GM21381 (cell line): ENCODE measurements around the gene ZNF532.
"Not testable (repeated sequence)": the region's sequence is repeated elsewhere in the genome, so short reads cannot be mapped to it uniquely, and the experiment has no call there.

Experiments
- ATAC-seq: cut with Tn5 transposase; IDR thresholded peaks from one replicate; pipeline ENCODE4 v1.9.1; 2021; ENCODE audit warnings: mild to moderate bottlenecking, moderate library complexity; ENCODE audit not compliant: unreplicated experiment

Gene ZNF532

DNA sequence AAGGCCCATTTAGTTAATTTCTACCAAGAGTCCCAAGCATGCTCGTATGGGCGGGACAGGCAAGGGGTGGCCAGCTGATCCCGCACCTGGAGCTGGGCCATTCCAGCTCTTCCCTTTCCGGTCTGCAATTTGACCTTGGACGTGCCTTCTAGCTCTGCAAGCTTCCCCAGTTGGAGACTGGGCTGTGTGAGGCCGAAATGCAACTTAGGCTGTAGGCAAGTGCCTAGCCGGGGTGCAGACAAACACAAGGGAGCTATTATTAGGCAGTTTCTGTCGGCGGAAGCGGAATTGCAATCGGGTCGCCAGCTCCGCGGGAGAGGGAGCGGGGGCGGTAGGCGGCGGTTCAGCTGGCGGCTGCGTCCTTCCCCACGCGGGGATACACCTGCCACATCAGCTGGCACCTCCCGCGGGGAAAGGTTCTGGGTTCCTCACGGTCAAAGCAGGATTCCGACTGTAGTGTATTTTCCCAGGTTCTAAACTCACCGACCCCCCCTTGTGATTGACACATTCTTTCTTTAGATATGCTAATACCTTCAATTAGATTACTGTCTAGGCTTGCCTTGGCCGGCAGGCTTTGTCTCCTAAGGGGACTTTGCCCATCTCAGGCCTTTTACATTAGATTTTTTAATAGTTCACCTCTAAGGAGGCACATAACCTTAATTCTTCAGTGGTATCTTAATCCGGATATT, 17.1 kb upstream of the ZNF532 start:
- ATAC-seq: no peak

GRCh38 chr18:58848685-58849084, 16.0 kb upstream of the ZNF532 start:
- no peak for ATAC-seq

GRCh38 chr18:58850786-58851469, 13.7 kb upstream of the ZNF532 start:
- ATAC-seq: no peak

DNA sequence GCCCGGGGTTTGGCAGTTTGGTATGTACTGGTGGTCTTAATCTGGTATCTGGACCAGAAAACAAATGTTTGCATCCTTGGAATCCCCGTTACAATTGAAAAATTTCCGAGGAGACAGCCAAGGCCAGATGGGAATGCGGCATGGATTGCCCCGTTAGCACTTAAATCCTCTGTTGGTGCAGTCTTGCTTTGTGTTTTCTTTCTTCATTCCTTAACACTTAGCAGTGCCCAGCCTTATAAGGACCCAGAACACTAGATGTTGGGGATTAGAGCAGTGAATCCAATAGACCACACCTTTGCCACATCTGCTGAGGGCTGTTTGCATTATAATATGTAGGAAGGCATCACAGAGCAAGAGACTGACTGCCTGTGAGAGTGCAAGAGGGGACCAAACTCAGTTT, 12.8 kb upstream of the ZNF532 start:
- no peak for ATAC-seq

- no peak for ATAC-seq
Observed at GRCh38 chr18:58852629-58853028, 12.0 kb upstream of the ZNF532 start.

DNA sequence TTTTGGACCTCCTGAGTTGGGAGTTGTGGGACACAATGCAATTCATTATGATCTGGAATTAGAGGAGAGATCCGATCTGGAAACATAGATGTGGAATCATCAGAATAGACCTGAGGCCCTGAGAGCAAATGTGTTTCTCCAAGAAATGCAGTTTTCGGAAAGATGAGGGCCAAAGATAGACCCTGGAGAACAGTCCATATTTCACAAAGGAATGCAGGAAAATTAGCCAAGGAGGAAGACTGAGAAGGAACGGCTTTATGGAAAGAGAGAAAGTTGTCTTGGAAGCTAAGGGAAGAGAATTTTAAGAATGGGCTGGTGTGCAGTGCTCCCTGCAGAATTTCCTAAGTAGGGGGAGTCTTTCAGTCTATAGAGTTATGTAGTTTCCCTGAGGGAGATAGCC, 11.1 kb upstream of the ZNF532 start:
- ATAC-seq: no peak

GRCh38 chr18:58855521-58855920, 9.2 kb upstream of the ZNF532 start:
- not testable (repeated sequence) for ATAC-seq

DNA sequence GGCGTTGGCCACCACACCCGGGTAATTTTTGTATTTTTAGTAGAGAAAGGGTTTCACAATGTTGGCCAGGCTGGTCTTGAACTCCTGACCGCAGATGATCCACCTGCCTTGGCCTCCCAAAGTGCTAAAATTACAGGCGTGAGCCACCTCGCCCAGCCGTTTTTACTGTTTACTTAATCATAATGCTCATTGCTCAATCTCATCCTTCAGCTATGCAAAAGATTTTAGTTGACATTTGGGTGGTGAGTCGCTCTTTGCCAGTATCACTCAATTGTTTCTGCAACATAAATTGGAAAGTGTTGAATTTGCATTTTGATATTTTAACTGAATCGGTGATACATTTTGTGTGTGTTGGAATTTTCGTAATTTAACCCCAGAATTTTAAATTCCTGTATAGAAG, 7.8 kb upstream of the ZNF532 start:
- no peak for ATAC-seq

- no peak for ATAC-seq
Observed at GRCh38 chr18:58858591-58859468, 5.8 kb upstream of the ZNF532 start.

DNA sequence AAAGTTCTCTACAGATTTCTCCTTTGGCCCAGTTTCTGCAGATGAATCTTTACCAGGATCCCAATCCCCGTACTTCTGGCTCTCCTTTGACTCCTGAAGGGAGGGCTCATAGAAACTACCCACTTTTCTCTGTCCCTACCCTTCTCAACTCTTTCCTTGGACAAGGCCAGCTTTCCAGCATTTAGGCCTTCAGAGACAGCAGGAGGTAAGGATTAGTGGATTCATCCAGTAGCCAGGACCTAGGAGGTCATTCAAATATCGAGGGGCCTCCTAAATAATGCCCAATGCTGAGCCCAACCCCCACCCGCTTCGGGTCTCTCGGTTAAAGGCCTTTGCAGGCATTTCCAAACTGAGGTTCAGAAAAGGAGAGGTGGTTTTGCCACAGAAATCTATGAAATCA, 4.8 kb upstream of the ZNF532 start:
- ATAC-seq: no peak

GRCh38 chr18:58860747-58861231, 3.9 kb upstream of the ZNF532 start:
- no peak for ATAC-seq

DNA sequence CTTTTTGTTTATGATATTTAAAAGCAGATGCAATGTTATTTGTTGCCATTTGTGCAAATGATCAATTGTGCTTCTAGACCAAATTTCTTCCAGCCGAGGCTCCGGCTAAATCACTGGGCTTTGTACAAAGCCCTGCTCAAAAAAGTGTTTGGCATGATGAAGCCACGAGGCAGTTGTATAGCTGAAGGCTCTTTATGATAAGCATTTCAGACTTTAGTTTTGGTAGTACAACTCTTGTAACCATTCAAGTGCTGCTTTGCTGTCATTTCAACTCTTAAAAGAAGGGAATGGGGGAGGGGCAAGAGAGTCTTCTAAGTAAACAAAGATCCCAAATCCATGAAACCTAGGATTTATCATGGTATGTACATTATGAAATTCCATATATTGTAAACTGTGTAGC, 3.3 kb upstream of the ZNF532 start:
- ATAC-seq: no peak

DNA sequence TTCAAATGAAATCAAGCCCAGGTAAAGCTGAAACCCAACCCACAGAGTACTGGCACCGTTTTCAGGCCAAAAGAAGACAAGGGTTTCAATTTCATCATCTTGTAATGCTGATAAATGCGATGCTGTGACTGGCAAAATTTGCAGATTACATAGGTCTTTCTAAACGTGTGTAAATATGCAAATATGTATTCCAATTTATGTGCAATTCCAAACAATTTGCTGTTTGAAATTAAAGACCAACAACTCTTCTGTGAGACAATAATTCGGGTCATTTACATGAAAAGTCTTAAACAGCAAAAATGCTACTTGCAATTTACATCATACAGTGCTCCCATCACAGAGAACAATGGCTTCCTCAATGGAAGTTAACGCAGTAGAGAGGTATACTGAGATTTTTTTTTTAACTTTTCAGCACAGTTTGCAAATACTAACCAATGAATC, 2.8 kb upstream of the ZNF532 start:
- ATAC-seq: no peak

DNA sequence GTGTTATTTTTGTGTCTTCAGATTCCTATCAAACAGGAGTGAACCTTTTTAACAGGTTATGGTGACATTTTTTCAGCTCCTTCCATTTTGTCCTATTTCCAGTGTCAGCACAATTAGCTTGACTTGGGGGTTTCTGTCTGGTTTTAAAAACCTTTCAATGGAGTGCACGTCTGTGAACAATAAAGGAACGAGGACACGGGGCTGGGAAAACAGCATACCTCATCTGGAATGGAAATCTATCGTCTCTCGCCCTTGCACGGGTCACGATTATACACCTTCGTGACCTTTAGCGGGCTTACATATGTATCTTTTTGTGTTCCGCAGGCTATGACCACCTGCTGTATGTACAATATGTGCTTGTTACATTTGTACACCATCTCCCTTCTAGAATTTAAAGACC, 2.3 kb upstream of the ZNF532 start:
- no peak for ATAC-seq

GRCh38 chr18:58862851-58863538, 1.7 kb upstream of the ZNF532 start:
- ATAC-seq: no peak

- ATAC-seq: peak; percentile 57
Observed at GRCh38 chr18:58863539-58864145, 1.0 kb upstream of the ZNF532 start.

GRCh38 chr18:58865033-58865590, 435 bp downstream of the ZNF532 start:
- ATAC-seq: no peak

- no peak for ATAC-seq
Observed at GRCh38 chr18:58865701-58866065, 1.0 kb downstream of the ZNF532 start.

- no peak for ATAC-seq
Observed at GRCh38 chr18:58866066-58866772, 1.5 kb downstream of the ZNF532 start.

DNA sequence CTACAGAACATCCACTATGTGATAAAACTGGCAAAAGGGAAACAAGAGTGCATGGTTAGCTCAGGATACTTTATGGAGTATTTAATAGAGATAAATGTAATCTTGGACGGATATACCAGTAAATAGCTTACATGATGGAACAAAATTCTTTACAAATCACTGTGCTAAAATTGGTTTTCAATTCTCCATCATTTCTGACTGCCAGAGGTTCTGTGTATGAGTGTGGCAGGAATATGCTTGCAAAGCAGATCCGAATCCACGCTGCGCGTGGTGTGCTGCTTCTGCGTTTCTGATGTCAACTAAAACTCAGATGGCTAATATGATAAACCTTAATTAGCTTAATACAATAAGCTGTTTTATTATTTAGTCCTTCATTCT, 2.1 kb downstream of the ZNF532 start:
- no peak for ATAC-seq
